Esophagus squamous epithelium (tissue), 4 donors: ENCODE results near the gene KAZN.

Experiments used
- CTCF ChIP-seq, 6 experiments: fragments of 450-650 bp in 4 of 6; fragments of 200-600 bp in 2 of 6; sonication (generic) in 2 of 6; IDR thresholded peaks; one replicate each; pipeline ENCODE4 v1.5.1; 2016 to 2019; ENCODE audit warnings: antibody characterized with exemption in 6 of 6, mild to moderate bottlenecking in 4 of 6, moderate library complexity in 4 of 6
- POLR2A ChIP-seq, 4 donors: fragments of 450-650 bp; IDR thresholded peaks; one replicate each; pipeline ENCODE4 v1.6.1; 2017; ENCODE audit warnings: antibody characterized with exemption in 4 of 4, mild to moderate bottlenecking in 4 of 4, moderate library complexity in 3 of 4

- TF ChIP-seq CTCF (IDR thresholded peaks at IDR 0.05) (no peak), POLR2A (IDR thresholded peaks at IDR 0.05) (no peak)
Observed at GRCh38 chr1:14811573-14811972, 213.1 kb downstream of the KAZN start.
